Liver (tissue), 3 donors: Measurements from ENCODE around the gene TIMM17A.

Experiments
- ATF3 ChIP-seq: IDR thresholded peaks from 2 replicates; pipeline ENCODE4 v1.6.1; 2016; ENCODE audit warnings: antibody characterized with exemption
- CTCF ChIP-seq: fragments of 150-350 bp; IDR thresholded peaks from 2 replicates; pipeline ENCODE4 v1.5.1; 2017; ENCODE audit warnings: improper control_type of control experiment, low read depth, low read length; ENCODE audit not compliant: missing input control
- donor health status: healthy.
- donor health status: healthy.

DNA sequence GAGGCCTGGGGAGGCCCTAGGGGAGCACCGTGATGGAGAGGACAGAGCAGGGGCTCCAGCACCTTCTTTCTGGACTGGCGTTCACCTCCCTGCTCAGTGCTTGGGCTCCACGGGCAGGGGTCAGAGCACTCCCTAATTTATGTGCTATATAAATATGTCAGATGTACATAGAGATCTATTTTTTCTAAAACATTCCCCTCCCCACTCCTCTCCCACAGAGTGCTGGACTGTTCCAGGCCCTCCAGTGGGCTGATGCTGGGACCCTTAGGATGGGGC lies 60.3 kb downstream of the TIMM17A start:
- no peak for TF ChIP-seq CTCF
- TF ChIP-seq ATF3, result no peak
